HepG2 (cell line): ENCODE results near the gene DAPK3. TPM values are rescaled to one million over a fixed set of nuclear protein-coding genes. Genes with fewer than 3 reads are reported as not detected.

Experiments
- AKAP8 ChIP-seq: sonication (generic); formaldehyde crosslinking; IDR thresholded peaks from 2 replicates; pipeline ENCODE4 v1.5.1; 2020; ENCODE audit warnings: mild to moderate bottlenecking, missing genetic modification reagents
- CC2D1A ChIP-seq: sonication (generic); formaldehyde crosslinking; IDR thresholded peaks from 2 replicates; pipeline ENCODE4 v1.8.1; 2023; ENCODE audit warnings: mild to moderate bottlenecking, missing genetic modification reagents
- HIC2 ChIP-seq: sonication (generic); formaldehyde crosslinking; IDR thresholded peaks from 2 replicates; pipeline ENCODE4 v1.9.0; 2022; ENCODE audit warnings: low read depth, missing genetic modification reagents
- HNRNPH1 ChIP-seq: fragments of 200-400 bp; formaldehyde crosslinking; optimal IDR thresholded peaks from 2 replicates; pipeline ENCODE3; 2017; ENCODE audit warnings: mild to moderate bottlenecking, low read depth, low read length
- HOXA5 ChIP-seq: sonication (generic); formaldehyde crosslinking; IDR thresholded peaks from 2 replicates; pipeline ENCODE4 v1.4.0; 2020; ENCODE audit warnings: missing genetic modification reagents
- KLF9 ChIP-seq: IDR thresholded peaks from 2 replicates; pipeline ENCODE4 v1.6.1; 2016; ENCODE audit warnings: low read depth
- MIER2 ChIP-seq: IDR thresholded peaks from 2 replicates; pipeline ENCODE4 v1.6.1; 2016; ENCODE audit warnings: missing biosample characterization, missing genetic modification reagents
- TEAD3 ChIP-seq: optimal IDR thresholded peaks from 2 replicates; pipeline ENCODE3; 2016; ENCODE audit warnings: borderline replicate concordance
- ZNF354B ChIP-seq: sonication (generic); formaldehyde crosslinking; IDR thresholded peaks from 2 replicates; pipeline ENCODE4 v1.8.0; 2022; ENCODE audit warnings: mild to moderate bottlenecking, missing genetic modification reagents
- polyA plus RNA-seq, 8 experiments: library from polyadenylated mRNA; depleted of rRNA in 3 of 8; stranded (reverse) in 7 of 8; unstranded in 1 of 8; fragments of >200 nt; fragmentation: Illumina TruSeq in 4 of 8; extraction: Trizol in 4 of 8; gene quantifications; 2 replicates each; pipeline versions ENCODE4 v1.2.1 to v1.2.3, GENCODE V29; 2011 to 2016; ENCODE audit warnings: low read depth in 4 of 8, missing spikeins in 1 of 8, mixed read lengths in 1 of 8; ENCODE audit not compliant: insufficient read depth in 1 of 8
- total RNA-seq, 5 experiments: library from RNA; depleted of rRNA; stranded (reverse); fragments of >200 nt; fragmentation: Illumina TruSeq; extraction: Trizol; gene quantifications; 2 replicates each; pipeline ENCODE4 v1.2.3, GENCODE V29; 2016; ENCODE audit warnings: low read depth in 1 of 5
- TF ChIP-seq, protein P1 (sequence below): IDR thresholded peaks from 2 replicates; pipeline ENCODE4 v1.6.1; 2012; ENCODE audit warnings: low read depth, low read length, improper control_type of control experiment

Gene DAPK3
- total and polyA plus RNA-seq, 2 of the 13 experiments (the other 11 are each of a cell fraction or from before 2014, with no cell fraction given), result 30.5 to 37.3 TPM

DNA sequence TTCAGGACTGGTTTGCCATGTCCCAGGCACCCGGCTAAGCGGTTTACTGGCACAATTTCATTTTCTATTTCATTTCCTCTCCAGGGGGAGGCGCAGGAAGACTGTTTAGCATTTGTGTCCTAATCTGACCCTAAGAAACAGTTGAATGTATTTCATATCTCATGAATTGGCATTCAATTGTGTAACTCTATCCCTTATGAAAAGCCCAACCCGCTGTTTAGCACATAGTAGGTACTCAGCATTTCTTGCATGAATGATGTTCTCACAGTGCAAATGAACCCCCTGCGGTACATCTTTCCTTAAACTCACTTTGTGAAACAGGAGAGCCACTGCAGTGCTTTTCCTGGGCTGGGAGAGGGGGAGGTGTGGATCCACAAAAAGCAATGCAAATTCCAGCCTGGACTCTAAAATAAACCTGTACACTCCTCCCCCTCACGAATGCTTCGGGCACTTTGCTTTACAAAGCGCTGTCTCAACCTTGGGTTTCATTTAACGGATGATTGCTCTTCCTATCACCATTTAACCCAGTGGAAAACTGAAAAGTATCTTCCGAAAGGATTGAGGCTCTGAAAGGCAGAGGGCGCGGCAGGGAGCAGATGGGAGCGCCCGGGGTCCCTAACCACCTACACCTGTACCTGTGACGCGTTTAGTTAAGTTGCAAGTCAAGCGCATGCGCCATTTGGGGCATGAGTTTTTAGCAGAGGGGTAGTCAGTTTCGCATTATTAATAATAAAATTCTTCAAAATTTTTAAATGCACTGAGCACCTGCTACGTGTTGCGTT lies 15.6 kb upstream of the DAPK3 start (continued):
- TF ChIP-seq CC2D1A (CRISPR knock-in tag) (no peak), HIC2 (CRISPR knock-in tag) (no peak), HOXA5 (CRISPR knock-in tag) (0 out of 2 replicates have a peak, but pooled peaks have one; percentile 43), KLF9 (CRISPR knock-in tag) (no peak), MIER2 (CRISPR knock-in tag) (no peak), HNRNPH1 (no peak), TEAD3 (peak; percentile 30), AKAP8 (CRISPR knock-in tag) (no peak), ZNF354B (CRISPR knock-in tag) (0 out of 2 replicates have a peak, but pooled peaks have one; percentile 43)
- TF ChIP-seq, protein P1, sequence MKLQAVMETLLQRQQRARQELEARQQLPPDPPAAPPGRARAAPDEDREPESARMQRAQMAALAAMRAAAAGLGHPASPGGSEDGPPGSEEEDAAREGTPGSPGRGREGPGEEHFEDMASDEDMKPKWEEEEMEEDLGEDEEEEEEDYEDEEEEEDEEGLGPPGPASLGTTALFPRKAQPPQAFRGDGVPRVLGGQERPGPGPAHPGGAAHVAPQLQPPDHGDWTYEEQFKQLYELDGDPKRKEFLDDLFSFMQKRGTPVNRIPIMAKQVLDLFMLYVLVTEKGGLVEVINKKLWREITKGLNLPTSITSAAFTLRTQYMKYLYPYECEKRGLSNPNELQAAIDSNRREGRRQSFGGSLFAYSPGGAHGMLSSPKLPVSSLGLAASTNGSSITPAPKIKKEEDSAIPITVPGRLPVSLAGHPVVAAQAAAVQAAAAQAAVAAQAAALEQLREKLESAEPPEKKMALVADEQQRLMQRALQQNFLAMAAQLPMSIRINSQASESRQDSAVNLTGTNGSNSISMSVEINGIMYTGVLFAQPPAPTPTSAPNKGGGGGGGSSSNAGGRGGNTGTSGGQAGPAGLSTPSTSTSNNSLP, result peak; percentile 59
